ENCODE measurements around the gene CEP164. TPM values are rescaled to one million over a fixed set of nuclear protein-coding genes. Genes with fewer than 3 reads are reported as not detected.

The CEP164 gene
- total RNA-seq (2014; rRNA removed), result 37.5 and 48.7 TPM in 2 replicates
- polyA plus RNA-seq (2012), result 15.0 TPM

DNA sequence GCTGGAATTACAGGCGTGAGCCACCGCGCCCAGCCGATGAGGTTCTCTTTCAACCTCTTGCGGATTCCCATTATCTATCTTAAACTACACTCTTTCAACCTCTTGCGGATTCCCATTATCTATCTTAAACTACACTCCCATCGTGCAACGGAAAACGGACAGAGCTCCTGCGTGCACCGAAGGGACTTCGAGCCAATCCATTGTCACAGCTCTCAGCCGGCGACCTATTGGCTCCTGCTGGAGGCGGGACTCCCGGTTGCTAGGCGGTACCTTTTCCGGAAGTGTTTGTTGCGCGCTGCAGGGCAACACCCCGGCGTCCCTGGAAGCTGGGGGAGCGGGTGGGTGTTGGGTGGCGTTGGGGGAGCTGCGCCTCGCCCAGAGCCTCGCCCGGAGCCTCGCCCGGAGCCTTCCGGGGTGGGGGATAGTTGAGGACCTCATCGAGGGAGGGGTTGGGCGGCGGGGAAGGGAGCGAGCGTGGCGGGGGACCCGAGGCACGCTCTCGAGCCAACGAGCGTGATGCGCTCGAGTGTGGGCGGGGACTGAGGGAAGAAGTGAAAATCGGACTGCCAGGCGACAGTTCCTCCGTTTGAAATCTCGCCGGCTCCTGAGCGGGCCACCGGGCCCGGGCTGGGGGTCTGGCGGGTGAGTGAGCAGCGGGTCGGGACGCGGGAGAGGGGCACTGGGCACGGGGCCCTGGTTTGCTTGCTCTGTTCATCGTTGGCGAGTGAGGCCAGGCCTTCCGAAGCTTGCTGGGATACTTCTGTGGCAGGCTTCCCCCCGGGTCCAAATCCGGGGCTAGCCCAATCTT is at the start of gene CEP164:
Gene CEP164, plus strand, starts transcription at position 288 of the 808 bp plus-strand sequence. CDS start 10,733 bp downstream, outside the sequence.
- peak; percentile 95 for DNase-seq (ENCODE audit: low read depth)

DNA sequence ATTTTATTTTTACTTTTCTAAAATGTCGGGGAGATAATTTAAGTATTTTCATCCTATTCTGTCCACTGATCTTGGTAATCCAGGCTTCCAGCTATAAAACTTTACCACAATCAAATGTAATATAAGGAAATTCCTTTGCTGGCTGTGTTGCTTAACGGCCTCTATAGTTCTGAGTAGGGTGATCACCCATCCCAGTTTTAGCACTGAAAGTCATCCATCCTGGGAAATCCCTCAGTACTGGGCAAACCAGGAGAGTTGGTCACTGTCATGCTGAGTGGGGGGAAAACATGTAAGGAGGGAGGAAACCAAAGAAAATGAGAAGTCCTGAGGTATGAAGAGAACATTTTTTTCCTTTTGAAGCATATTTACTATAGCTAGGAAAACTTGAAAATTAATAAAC is 49.3 kb upstream of the CEP164 start:
- no peak for DNase-seq (ENCODE audit: low read depth)

DNA sequence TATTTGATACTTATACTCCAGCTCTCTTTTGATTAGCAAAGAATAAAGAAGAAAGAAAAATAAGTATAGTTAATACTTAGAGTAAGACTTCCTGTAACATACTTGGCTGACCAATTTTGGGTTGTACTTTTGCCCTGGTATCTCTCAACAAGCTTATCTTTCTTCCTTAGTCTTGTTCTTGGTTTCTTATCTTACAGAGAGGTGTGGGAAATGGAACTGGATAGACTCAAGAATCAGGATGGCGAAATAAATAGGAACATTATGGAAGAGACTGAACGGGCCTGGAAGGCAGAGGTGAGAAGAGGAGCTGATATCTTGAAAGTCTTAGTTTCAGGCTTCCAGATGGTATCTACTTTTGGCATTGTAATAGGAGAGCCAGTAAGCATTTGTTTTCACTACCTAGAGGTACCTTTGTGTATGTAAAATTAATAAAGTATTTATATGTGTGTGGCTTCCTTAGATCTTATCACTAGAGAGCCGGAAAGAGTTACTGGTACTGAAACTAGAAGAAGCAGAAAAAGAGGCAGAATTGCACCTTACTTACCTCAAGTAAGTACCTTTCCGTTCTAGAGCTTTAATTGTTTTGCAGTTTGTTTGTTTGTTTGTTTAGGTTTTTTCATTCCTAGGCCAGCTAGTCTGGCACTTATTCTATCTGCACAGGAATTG is 47.8 kb upstream of the CEP164 start:
- DNase-seq (ENCODE audit: low read depth), result no peak

DNA sequence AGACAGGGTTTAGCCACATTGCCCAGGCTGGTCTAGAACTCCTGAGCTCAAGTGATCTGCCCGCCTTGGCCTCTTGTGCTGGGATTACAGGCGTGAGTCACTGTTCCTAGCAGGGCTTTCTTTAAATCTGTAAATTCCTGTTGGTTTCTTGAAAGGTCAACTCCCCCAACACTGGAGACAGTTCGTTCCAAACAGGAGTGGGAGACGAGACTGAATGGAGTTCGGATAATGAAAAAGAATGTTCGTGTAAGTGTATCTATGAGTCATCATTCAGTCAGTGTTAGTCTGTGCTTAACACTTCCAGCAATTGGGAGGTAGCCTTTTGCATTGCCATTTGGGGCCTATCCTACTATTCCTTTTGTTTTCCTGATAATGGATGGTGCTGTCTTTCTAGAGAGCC is 46.5 kb upstream of the CEP164 start:
- DNase-seq (ENCODE audit: low read depth), result peak; percentile 99

DNA sequence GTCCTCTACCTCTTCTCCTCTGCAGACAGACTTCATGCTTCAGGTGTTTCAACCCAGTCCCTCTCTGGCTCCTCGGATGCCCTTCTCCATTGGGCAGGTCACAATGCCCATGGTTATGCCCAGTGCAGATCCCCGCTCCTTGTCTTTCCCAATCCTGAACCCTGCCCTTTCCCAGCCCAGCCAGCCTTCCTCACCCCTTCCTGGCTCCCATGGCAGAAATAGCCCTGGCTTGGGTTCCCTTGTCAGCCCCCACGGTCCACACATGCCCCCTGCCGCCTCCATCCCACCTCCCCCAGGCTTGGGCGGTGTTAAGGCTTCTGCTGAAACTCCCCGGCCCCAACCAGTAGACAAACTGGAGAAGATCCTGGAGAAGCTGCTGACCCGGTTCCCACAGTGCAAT is 45.8 kb upstream of the CEP164 start:
- no peak for DNase-seq (ENCODE audit: low read depth)

DNA sequence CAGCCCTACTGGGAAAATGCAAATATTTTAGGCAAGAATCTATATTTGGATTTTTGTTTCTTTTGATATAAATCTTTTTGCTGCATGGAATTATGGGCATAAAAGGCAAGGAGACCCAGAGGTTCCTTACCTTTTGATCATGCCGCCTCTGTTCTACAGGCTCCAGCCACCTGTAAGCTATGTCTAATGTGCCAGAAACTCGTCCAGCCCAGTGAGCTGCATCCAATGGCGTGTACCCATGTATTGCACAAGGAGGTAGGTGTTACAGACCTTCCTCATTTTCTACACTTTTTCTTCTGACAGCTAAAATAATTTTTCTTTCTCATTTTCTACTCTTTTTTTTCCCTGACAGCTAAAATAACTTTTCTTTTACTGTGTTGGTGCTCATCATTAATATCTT is 44.7 kb upstream of the CEP164 start:
- no peak for DNase-seq (ENCODE audit: low read depth)

DNA sequence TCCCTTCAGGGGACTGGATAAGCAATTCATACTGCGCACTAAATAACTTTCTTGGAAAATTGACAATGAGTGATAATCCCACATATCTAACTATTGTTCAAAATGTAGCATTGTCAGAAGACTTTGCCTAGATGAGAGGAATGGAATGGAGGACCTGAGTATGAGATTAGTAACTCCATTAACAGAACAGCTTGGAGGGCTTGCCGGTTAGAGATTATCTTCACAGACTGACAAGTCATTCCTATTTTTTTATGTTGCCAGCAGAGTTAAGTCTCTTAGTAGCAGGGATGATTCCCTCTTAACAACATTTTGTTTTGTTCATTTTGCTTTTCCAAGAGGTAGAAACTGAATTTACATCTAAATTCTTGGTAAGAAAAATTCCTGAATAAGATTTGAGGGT is 43.6 kb upstream of the CEP164 start:
- no peak for DNase-seq (ENCODE audit: low read depth)

DNA sequence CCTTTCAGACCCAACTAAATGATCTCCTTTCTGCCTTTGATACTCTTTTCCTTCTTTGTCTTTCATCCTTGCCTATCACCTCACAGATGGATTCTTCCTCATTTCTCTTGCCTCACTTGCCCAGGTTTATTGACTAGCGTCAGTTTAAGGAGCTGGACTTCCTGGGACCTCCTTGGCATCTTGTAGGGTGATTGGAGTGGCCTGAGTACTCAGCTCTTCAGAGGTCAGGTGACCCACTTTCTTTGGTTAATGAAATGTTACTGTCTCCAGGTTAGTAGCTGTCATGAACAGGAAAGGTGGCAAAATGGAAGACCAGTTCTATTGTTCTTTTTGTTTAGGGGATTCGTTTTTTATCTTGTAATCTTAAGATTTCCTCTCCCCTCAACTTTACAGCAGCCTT is 41.1 kb upstream of the CEP164 start:
- no peak for DNase-seq (ENCODE audit: low read depth)

DNA sequence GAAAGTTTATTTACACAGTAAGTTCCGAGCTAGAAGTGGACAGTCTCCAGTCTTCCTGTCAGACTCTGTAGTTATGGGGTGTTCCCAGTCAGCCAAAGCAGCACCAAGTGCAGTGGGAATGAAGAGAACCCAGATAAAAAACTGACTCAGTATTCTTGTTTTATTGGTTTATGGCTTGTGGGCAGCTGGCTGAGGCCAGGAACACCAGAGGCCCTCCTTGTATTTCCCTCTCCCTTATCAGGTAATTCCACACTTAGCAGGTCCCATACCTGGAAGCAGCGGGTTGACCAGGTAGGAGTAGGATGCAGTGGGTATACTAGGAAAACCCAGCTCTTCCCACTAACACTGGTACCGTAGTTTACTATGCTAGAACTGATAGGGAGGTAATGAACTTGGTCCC is 40.0 kb upstream of the CEP164 start:
- no peak for DNase-seq (ENCODE audit: low read depth)

DNA sequence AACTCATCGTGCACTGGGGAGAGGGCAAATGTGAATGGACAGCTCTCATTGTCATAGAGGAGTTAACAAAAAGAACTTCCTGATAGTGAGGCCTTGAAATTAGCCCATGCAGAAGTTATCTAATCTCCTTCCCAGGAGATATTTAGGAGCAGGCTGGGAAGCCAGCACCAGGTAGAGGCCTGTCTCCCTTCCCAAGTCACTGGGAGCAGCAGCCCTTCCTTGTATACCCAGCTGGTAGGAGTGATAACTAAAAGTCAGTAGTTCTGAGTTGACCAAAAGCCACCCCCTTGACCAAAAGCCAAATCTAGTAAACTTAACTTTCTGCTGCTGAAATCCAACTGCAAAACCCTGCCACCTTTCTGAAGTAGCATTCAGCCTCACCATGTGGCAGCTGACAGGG is 37.9 kb upstream of the CEP164 start:
- no peak for DNase-seq (ENCODE audit: low read depth)

DNA sequence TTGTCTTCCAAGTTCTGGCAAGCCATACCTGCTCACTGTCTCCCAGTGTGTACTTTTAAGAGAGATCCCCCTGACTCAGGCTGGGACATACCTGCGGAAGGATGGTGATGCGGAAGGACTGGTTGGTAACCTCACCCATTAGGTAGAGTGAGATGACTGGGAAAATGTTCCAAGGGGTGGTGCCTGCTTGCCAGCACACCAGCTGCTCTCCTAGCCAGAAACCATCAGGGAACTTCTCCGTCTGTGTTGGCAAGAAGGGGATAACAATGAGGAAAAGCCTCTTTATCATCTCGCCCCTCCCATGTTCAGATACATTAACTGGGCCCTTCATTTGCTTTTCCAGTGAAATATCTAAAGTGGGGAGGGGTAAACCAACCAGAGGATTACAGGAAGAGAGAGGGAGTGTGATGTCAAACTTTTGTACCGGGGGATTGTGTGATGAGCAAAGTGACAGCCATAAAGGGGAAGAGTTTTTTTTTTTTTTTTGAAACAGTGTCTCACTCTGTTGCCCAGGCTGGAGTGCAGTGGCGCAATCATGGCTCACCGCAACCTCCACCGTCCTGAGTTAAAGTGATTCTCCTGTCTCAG is 36.8 kb upstream of the CEP164 start, which contains the start of gene BACE1-AS:
Gene BACE1-AS, plus strand, starts transcription at position 538 of the 588 bp plus-strand sequence.
- no peak for DNase-seq (ENCODE audit: low read depth)

DNA sequence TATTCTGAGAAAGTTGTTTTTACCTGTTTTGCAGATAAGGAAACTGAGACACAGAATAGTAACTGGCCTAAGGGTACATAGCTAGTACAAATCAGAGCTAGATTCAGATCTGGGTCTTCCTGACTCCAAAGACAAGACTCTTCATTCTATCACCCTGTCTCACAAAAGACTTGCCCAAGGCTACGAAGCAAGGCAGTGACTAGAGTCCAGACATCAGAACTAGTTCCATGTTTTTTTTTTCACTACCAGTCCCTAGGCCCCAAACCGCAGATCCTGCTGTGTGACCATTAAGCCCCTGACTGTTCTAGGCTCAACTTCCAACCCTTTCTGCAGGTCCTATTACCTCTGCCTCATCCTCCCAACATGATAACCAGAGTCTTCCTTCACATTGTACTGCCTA is 35.0 kb upstream of the CEP164 start:
- DNase-seq (ENCODE audit: low read depth), result no peak

DNA sequence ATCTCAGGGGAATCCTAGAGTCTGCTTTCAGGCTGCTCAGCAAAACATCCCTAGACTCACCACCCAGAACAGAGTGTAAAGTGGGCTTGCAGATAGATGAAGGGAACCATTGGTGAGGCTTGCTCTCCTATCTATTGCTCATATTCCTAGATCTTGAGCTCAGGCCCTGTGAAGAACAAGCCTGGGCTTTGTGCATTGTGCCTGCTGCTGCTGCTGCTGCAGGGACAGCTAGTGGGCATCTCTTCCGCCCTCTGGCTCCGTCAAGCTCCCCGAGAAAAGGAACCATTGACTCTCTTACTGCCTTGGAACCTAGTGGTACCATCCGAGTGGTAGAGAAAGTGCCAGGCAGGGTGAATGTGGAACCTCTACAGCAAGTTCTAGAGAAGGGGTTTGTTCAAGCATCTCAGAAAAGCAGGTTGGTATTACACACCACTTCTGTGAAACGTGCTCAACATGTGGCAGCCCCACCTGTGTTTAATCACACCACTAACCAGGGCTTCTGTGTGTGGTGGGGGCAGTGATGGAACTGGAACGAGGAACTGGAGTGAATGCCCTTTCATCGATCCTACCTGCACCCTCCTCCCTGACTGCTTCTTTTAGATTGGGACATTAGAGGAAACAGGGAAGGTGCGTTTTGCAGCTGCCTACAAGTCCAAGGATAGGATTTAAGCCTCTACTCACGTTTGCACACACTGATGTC is 32.1 kb upstream of the CEP164 start:
- DNase-seq (ENCODE audit: low read depth), result no peak

DNA sequence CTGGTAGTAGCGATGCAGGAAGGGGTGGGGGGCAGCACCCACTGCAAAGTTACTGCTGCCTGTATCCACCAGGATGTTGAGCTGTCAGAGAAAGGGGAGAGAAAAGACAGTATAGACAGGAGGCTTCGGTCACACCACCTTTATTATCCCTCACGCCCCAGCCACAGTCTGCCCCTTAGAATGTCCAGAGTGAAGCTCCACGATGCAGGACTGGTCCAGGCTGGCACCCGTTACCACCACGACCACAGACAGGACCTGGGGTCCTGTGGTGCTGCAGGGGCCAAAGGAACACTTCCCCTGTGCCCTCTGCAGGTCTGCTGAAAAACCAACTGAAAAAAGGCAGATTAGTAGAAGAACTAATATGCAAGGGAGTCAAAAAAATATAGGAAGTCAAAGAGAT is 30.8 kb upstream of the CEP164 start:
- no peak for DNase-seq (ENCODE audit: low read depth)

DNA sequence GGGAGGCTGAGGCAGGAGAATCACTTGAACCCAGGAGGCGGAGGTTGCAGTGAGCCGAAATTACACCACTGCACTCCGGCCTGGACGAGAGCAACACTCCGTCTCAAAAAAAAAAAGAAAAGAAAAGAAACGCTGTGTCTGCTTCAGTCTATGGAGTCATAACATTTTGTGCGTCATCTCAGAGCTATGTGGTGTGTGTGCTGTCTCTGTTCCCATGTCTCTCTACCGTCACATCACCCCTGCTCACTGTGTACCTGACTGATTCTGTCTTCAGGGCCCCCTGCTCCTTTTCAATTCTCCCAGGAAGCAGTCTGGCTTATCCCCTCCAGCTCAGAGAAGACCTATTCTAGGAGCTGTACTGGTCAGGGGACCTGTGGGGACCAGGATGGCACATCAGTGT is 29.5 kb upstream of the CEP164 start:
- no peak for DNase-seq (ENCODE audit: low read depth)

DNA sequence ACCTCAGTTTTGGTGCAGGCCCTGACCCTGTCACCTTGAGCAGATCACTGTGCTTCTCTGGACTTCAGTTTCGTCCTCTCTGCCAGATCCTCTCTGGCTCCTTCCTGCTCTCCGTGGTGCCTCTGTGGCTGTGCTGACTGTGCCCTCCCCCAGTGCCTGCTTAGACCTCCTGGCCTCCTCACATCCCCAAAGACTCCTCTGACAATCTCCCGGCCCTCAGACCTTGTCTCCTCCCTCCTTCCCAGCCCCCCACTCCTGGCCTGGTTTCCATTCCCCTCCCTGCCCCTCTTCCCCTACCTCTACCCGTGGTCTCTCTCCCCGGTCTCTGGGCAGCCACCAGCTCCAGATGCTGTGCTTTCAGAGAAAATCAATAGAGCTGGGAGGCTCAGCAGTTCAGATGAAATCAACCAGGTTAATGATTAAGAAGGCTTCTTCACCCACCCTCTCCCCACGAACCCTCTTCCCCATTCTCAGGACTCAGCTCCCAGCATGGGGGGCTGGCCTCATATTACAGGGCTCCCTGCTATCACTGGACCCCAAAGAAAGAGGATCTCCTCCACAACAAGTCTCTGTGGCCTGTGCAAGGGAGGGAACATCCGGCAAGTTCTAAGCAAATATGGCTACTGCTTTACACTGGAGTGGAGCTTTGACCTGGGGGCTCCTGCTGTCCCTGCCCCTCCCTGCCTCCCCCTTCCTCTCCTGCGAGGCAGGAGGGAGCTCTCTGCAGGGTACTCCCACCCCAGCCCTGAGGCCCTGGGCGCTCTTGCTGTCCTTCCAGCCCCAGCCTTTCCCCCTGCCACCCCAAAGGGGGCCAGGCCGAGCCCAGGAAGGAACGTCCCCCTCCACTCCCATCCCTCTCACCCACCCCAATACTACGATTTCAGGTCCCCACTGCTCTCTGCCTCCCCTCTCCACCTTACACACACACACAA is 28.0 kb upstream of the CEP164 start:
- DNase-seq (ENCODE audit: low read depth), result no peak

DNA sequence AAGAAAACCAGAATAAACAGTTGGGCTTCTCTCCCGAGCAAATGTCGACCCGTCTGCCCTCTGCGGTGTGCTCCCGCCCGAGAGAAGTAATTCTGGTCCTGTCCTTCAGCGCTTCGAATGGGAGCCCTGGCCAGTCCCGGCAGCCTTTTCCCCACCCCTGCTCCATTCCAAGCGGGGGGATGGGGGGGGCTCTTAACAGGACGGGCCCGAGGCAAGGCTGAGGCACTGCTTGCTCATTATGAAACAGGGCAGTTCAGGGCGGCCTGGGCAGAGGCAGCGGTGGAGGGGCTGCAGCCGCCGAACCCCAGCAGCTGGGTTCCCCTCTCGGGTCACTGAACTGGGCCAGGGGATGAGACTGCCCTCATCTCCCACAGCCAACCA is 27.4 kb upstream of the CEP164 start:
- no peak for DNase-seq (ENCODE audit: low read depth)

DNA sequence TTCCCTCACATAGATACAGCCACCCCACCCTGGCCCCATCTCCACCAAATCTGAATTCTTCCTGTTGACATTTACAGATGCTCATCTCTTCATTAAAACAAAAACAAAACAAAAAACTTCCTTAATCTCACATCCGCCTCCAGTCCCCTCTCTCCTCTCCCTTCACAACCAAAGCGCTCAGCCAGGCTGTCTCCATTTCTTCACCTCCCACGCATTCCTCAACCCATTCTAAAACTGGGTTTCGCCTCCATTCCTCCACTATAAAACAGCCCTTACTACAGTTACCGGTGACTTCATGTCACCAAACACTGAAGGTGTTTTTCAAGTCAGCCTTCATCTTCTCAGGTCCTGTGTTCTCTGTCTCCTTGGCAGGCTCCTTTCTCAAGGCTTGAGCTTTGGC is 26.9 kb upstream of the CEP164 start:
- DNase-seq (ENCODE audit: low read depth), result no peak

DNA sequence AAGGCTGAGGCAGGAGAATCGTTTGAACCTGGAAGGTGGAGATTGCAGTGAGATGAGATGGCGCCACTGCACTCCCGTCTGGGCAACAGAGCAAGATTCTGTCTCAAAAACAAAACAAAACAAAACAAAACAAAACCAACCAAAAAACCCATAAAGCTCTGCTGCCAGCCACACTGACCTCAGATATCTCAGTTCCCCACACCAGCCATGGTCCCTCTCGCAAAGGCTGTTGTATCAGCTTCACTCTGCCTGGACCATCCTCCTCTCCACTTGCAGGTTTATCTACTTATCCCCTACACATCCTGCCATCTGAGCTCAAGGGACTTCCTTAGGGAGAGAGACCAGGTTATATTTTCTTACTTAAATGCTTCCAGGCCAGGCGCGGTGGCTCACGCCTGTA is 25.4 kb upstream of the CEP164 start:
- DNase-seq (ENCODE audit: low read depth), result no peak

DNA sequence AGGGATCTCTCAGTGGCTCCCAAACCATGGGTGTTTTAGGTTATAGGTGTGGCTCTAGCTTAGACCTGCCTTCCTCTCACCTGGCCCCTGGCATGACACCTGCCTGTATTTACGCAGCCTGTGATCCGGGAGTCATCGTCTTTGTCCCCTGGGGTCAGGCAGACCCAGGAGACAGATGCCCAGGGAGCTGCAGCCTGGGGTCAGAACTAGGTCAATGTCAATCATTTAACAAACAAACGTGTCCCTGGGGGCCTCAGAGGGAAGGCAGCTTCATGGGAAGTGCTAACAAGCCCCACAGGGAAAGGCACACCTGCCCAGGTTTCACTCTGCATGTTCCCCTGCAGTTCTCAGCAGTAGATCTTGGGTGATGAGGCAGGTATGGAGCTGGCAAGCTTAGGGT is 24.6 kb upstream of the CEP164 start:
- DNase-seq (ENCODE audit: low read depth), result no peak

Measured in LHCN-M2 (cell line).